Bronchial epithelial cell (primary cell): ENCODE data around the gene RGS16. TPM values are rescaled to one million over a fixed set of nuclear protein-coding genes. Genes with fewer than 3 reads are reported as not detected.
A peak's percentile ranks its signal among the peaks of the same experiment; 100 is the strongest.

ENCODE experiments used
- DNase-seq: peaks from one replicate; pipeline ENCODE4 v3.0.0-alpha.2; 2010; ENCODE audit warnings: low read depth
- FAIRE-seq: peaks from 2 replicates; lab custom pipeline; 2011; peaks lifted over from hg19 to GRCh38; lab: Jason Lieb, UNC
- H3K27me3 ChIP-seq: 2 replicates; pipeline ENCODE4 v1.5.1; 2011; ENCODE audit warnings: low read length; ENCODE audit not compliant: control insufficient read depth, insufficient read depth
- H3K36me3 ChIP-seq: 2 replicates; pipeline ENCODE4 v1.5.1; 2011; ENCODE audit warnings: low read length; ENCODE audit not compliant: control insufficient read depth, insufficient read depth
- H3K4me3 ChIP-seq: 2 replicates; pipeline ENCODE4 v1.5.1; 2011; ENCODE audit warnings: mild to moderate bottlenecking, low read depth, low read length, control low read depth
- CTCF ChIP-seq: IDR thresholded peaks from 2 replicates; pipeline ENCODE4 v1.5.1; 2011; ENCODE audit warnings: mild to moderate bottlenecking, moderate library complexity, low read length, control low read depth, inconsistent platforms; ENCODE audit not compliant: insufficient read depth, severe bottlenecking
- total RNA-seq: library from RNA; depleted of rRNA; stranded (reverse); fragments of >200 nt; gene quantifications from 2 replicates; pipeline ENCODE4 v1.2.1, GENCODE V29; 2014

Gene RGS16
- total RNA-seq, 1 donor from 2014 or later = 3.7 TPM

GRCh38 chr1:182615468-182616129 is 11.4 kb upstream of the RGS16 start:
- H3K36me3 ChIP-seq = no peaks in the 10 kb centered on the region
- FAIRE-seq (no peak), DNase-seq (no peak)
- H3K27me3 ChIP-seq = no peaks in the 10 kb centered on the region
- H3K4me3 ChIP-seq = peak overlapping the region; percentile 20
- no peak for TF ChIP-seq CTCF

- Histone ChIP-seq H3K27me3 (no peaks in the 10 kb centered on the region), H3K4me3 (peak overlapping the region; percentile 20), H3K36me3 (no peaks in the 10 kb centered on the region)
- TF ChIP-seq CTCF = no peak
- DNase-seq = peak; percentile 40
- FAIRE-seq = no peak
Observed at GRCh38 chr1:182614796-182615454, 10.7 kb upstream of the RGS16 start.

GRCh38 chr1:182611787-182612186 is 7.6 kb upstream of the RGS16 start:
- no peak for FAIRE-seq
- no peak for TF ChIP-seq CTCF
- no peaks in the 10 kb centered on the region for H3K27me3 ChIP-seq
- no peaks in the 10 kb centered on the region for H3K36me3 ChIP-seq
- no peak overlapping the region for H3K4me3 ChIP-seq
- no peak for DNase-seq

GRCh38 chr1:182611326-182611725 is 7.1 kb upstream of the RGS16 start:
- Histone ChIP-seq H3K4me3 (no peak overlapping the region), H3K36me3 (no peaks in the 10 kb centered on the region), H3K27me3 (no peaks in the 10 kb centered on the region)
- DNase-seq (no peak), FAIRE-seq (peak; percentile 28)
- no peak for TF ChIP-seq CTCF

GRCh38 chr1:182610606-182611194 is 6.5 kb upstream of the RGS16 start:
- TF ChIP-seq CTCF = no peak
- no peak for FAIRE-seq
- Histone ChIP-seq H3K27me3 (no peaks in the 10 kb centered on the region), H3K36me3 (no peaks in the 10 kb centered on the region), H3K4me3 (no peak overlapping the region)
- DNase-seq = no peak
